ENCODE results near the gene EEFSEC. TPM values are rescaled to one million over a fixed set of nuclear protein-coding genes. Genes with fewer than 3 reads are reported as not detected.

Gene EEFSEC
- total and polyA plus RNA-seq, 2 of the 8 experiments (the other 6 are each of a cell fraction or from before 2014, with no cell fraction given), result 13.1 to 19.8 TPM

DNA sequence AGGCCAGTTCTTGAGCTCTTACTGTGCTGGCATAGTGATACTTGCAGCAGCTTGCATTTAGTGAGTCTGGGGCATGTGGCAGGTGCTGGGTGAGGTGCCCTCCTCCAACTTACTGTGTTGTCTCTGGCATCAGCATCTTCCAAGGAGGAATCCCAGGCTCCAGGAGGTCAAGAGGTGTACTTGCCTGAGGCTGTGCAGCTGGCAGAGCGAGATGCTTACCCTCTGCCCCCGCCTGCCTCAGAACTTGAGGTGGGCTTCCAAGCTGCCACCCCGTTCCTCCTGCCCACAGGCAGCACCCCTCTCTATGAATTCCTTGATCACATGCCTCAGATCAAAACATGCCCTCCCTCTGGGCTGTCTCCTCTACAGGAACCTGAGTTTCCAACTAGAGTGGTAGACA is 86.0 kb downstream of the EEFSEC start:
- H4K20me1 ChIP-seq (replicated peaks in 1 of 2; ENCODE audit: control insufficient read depth in 1 of 2, insufficient read depth in 2 of 2, low read length in 2 of 2), result no peaks in the 10 kb centered on the region
- no peak overlapping the region for H2BK20ac ChIP-seq (ENCODE audit: low read length)
- H3K23me2 ChIP-seq (ENCODE audit: low read depth, low read length), result no peaks in the 10 kb centered on the region
- no peak overlapping the region for H4K8ac ChIP-seq (ENCODE audit: extremely low read depth, insufficient read depth, low read length)
- no peak overlapping the region for H4K91ac ChIP-seq (replicated peaks; ENCODE audit: insufficient read length, low read length)
- H3K23ac ChIP-seq (ENCODE audit: insufficient read length), result no peak overlapping the region
- H3K36me3 ChIP-seq (ENCODE audit: control insufficient read depth in 2 of 4, insufficient read depth in 4 of 4, low read length in 3 of 4), result no peaks in the 10 kb centered on the region
- peaks cover 5% of the 10 kb centered on the region; the same call in 1 of the 2 replicates for H3K79me1 ChIP-seq (ENCODE audit: low read depth, low read length)
- no peak overlapping the region for H3K14ac ChIP-seq (ENCODE audit: insufficient read length)
- H3K9me3 ChIP-seq (ENCODE audit: insufficient read depth in 2 of 2, low read depth in 1 of 2, low read length in 1 of 2), result no peaks in the 10 kb centered on the region
- H3K56ac ChIP-seq (replicated peaks; ENCODE audit: insufficient read length, low read depth, low read length), result no peak overlapping the region
- peaks cover 0 to 5% (median 0%) of the 10 kb centered on the region in 4 experiments; a peak in 1 of 7 replicates for H3K4me1 ChIP-seq (replicated peaks in 1 of 4; ENCODE audit: control insufficient read depth in 3 of 4, insufficient read depth in 4 of 4, low read length in 3 of 4)
- H2AK5ac ChIP-seq (ENCODE audit: low read depth, low read length), result no peak overlapping the region
- no peak overlapping the region for H3K9ac ChIP-seq (replicated peaks in 1 of 4; ENCODE audit: extremely low read depth in 1 of 4, low read depth in 3 of 4, low read length in 3 of 4)
- no peak overlapping the region for H2AFZ ChIP-seq (ENCODE audit: low read length)
- no peak for TF ChIP-seq SP1 (IDR thresholded peaks at IDR 0.05; ENCODE audit: low read depth, low read length)
- no peak for TF ChIP-seq BCL11A (IDR thresholded peaks at IDR 0.05; ENCODE audit: low read depth in 2 of 2, low read length in 2 of 2)
- TF ChIP-seq GTF2F1 (IDR thresholded peaks at IDR 0.05; ENCODE audit: borderline replicate concordance, low read depth, low read length), result no peak
- TF ChIP-seq TCF12 (IDR thresholded peaks at IDR 0.05; ENCODE audit: low read depth, low read length), result no peak
- no peak for TF ChIP-seq ZNF274 (IDR thresholded peaks at IDR 0.05; ENCODE audit: borderline replicate concordance, extremely low read depth, low read length)
- TF ChIP-seq CTCF (IDR thresholded peaks at IDR 0.05; ENCODE audit: control extremely low read depth in 1 of 3, insufficient read depth in 1 of 3, low read depth in 1 of 3, low read length in 3 of 3), result no peak
- TF ChIP-seq GABPA (IDR thresholded peaks at IDR 0.05; ENCODE audit: borderline replicate concordance, insufficient read depth, low read length), result no peak
- TF ChIP-seq JUN (IDR thresholded peaks at IDR 0.05; ENCODE audit: low read depth, low read length), result no peak
- no peak for TF ChIP-seq SUZ12 (IDR thresholded peaks at IDR 0.05; ENCODE audit: low read length)
- no peak for TF ChIP-seq SAP30 (IDR thresholded peaks at IDR 0.05; ENCODE audit: insufficient read depth, insufficient replicate concordance, low read length)
- TF ChIP-seq YY1 (IDR thresholded peaks at IDR 0.05; ENCODE audit: low read depth, low read length), result no peak
- no peak overlapping the region for H4K5ac ChIP-seq (ENCODE audit: insufficient read length, low read depth, low read length)
- H3K18ac ChIP-seq (ENCODE audit: extremely low read depth, low read length), result no peak overlapping the region
- no peak overlapping the region for H2BK5ac ChIP-seq (ENCODE audit: low read depth, low read length)
- H3K27me3 ChIP-seq (replicated peaks in 1 of 4; ENCODE audit: control insufficient read depth in 3 of 4, extremely low read depth in 1 of 4, insufficient read depth in 3 of 4, low read length in 3 of 4), result no peaks in the 10 kb centered on the region
- WGBS, 2 experiments (ENCODE audit: extremely low coverage in 1 of 2, insufficient coverage in 1 of 2, insufficient read length in 1 of 2, insufficient replicate concordance in 2 of 2, low coverage in 1 of 2, low lambda C conversion rate in 2 of 2, missing lambda C conversion rate in 1 of 2), result 100% methylated on average over 2 of the region's 3 CpGs; no CpG with 5 or more reads in 1 of the 2 experiments
- no peak overlapping the region for H3K4me2 ChIP-seq (ENCODE audit: insufficient read depth in 1 of 2, low read depth in 2 of 2, low read length in 2 of 2)
- CTCF ChIA-PET (ENCODE audit: partially characterized antibody), result interaction anchor here (0.7 to 6.6 kb wide), 7 partner anchors 14 to 333 kb away, joined by 3 to 43 read pairs (median 3); no protein-coding TSS in a partner anchor
- H3K79me2 ChIP-seq (ENCODE audit: control insufficient read depth in 1 of 2, insufficient read depth in 2 of 2, low read length in 2 of 2), result no peaks in the 10 kb centered on the region
- no peak overlapping the region for H3K4me3 ChIP-seq (ENCODE audit: extremely low read depth in 1 of 4, insufficient read depth in 2 of 4, low read depth in 3 of 4, low read length in 4 of 4)
- FAIRE-seq (no peak), DNase-seq (ENCODE audit: low read depth in 1 of 2, low spot score in 2 of 2) (peak in 1 of 2 experiments; percentile 41)
- H3K27ac ChIP-seq (ENCODE audit: low read depth, low read length), result no peak overlapping the region
- H2BK12ac ChIP-seq (ENCODE audit: low read depth, low read length), result no peak overlapping the region
- no peak overlapping the region for H2BK15ac ChIP-seq (ENCODE audit: low read length)
- POLR2A ChIA-PET (ENCODE audit: partially characterized antibody), result no interaction called here
- H2BK120ac ChIP-seq (replicated peaks; ENCODE audit: low read depth, low read length), result no peak overlapping the region
- no peak overlapping the region for H3K4ac ChIP-seq (replicated peaks; ENCODE audit: insufficient read length, low read depth, low read length)
